ENCODE results near the gene ITPR1. TPM values are rescaled to one million over a fixed set of nuclear protein-coding genes. Genes with fewer than 3 reads are reported as not detected.

ITPR1 gene
- total RNA-seq, 1 experiment from 2014 or later = 16.7 TPM

DNA sequence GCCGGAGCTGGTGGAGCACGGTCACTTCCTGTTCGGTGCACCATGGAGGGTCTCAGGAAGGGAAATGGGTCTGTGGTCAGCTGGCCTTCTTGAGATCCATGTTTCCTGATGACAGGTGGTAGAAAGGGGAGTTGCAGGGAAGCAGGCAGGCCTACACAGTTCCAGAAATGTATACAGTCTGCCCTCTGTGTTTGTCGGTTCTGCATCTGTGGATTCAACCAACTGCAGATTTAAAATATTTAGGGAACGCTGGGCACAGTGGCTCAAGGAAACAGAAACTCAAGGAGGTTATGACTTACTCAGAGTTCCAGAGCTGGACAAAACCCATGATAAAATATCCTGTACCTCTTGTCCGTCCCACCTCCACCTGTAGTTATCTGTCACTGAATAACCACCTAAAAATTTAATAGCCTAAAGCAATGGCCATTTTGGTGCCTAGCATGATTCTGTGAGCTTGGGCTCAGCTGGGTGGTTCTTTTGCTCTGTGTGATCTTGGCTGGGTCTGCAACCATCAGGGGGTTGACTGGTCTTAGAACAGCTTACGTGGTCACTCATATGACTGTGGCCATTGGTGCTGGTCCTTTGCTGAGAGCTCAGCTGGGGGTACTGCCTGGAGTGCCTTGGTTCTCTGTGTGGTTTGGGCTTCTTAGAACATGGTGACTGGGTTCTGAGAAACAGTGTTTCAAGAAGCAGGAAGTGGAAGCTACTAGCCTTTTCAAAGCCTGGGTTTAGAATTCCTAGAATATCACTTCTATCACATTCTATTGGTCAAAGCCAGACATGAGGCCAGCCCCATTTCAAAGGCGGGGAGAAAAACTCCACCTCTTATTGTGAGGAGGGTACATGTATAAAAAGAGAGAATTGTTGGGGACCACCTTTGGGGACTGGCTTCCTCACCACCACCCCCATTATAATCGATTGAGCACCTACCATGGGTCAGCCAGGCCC is 246.4 kb downstream of the ITPR1 start:
- no peak for DNase-seq (ENCODE audit: low read depth)

DNA sequence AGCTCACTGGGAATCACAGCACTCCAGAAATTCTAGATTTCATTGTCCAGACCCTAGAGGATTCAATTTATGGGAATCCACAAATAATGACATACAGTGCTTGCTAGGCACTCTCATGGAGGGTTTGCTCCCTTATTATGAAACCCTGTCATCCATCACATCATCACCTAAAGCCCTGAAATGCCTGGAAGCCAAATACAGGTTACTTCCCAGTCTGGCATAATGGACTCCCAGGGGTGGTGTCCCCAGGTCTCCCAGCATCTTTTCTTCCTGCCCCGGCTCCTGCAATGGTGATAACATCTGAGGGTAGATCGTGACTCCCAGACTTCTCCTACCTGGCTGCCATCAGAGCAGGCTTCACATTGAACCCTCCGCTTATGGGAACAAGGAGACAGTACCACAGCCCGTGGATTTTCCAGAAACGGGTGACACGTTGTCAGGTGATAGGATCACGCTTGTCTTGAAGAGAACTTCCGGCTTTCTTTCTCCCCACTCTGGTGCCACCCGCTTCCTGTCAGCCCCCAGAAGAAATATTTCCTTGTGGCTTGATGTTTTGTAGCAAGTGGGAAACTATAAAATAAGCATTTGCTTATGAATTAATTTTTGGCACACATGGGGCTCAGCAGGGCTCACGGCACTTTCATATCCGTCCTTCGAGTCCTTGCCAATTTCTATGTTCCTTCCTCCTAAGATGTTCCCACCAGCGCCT is 247.4 kb downstream of the ITPR1 start:
- no peak for DNase-seq (ENCODE audit: low read depth)

DNA sequence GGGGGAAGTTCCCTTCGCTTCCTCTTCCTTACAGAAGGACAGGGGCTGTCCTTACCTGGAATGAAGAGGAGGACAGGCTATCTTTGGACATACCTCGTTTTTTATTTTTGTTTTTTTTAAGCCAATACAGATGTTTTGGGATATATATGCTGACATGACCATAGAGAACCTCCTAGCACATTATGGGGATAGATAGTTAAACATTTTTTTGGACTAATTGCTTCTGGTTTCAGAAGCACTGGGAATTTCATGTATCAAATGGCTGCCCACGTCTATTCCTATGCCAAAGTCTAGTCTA is 247.9 kb downstream of the ITPR1 start:
- no peak for DNase-seq (ENCODE audit: low read depth)

DNA sequence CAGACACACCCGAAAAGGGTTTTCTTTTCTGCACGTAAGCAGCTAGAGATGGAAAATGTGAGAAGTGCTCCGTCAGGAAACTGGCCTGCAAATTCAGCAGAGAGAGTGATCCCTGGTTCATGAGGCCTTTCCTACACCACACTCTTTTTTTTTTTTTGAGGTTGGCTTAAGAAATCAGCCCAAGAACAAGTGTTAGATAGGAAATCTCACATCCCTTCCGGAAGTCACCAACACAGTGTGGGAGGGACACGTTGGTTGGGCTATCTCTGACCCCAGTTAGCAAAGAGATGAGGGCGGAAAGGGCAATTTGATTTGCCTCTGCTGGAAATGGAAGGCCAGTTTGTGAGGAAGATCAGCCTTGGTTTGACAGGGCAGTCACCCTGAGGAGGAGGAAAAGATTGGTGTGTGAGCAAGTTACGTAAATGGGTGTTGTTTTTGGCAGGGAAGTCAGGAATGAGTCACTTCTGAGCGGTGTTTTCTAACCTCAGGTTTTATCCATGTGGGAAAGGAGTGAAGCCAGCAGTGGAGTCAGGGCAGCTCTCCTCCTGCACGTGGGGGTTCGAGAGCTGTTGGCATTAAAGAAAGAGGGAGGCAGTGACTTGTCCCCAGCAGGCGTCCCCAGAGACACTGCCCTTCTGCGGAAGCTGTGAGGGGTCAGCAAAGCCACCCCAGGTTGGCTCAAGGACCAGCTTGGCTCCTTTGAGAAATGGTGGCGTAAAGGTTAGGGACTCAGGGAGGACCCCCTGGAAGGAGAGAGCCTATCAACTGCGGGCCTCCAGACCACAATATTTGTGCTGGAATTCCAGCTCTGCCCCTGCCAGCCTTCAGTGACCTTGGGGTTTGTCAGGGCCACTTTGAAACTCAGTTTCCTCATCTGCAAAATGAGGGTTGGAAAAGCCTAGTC is 248.5 kb downstream of the ITPR1 start:
- peak; percentile 99 for DNase-seq (ENCODE audit: low read depth)

DNA sequence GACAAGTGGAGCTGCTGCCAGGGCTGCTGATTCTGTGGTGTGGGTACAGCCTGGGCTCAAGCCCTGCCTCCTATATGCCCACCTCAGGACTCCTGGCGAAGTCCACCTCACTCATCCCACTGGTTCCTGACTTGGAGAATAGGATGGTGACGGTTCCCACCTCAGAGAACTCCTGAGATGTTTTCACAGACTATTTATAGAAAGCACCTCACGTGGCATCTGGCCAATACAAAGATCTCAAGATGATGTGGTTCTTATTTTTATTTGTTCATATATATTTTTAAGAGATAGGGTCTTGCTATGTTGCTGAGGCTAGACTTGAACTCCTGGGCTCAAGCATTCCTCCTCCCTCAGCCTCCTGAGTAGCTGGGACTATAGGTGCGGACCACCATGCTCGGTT is 249.2 kb downstream of the ITPR1 start:
- peak; percentile 6 for DNase-seq (ENCODE audit: low read depth)

DNA sequence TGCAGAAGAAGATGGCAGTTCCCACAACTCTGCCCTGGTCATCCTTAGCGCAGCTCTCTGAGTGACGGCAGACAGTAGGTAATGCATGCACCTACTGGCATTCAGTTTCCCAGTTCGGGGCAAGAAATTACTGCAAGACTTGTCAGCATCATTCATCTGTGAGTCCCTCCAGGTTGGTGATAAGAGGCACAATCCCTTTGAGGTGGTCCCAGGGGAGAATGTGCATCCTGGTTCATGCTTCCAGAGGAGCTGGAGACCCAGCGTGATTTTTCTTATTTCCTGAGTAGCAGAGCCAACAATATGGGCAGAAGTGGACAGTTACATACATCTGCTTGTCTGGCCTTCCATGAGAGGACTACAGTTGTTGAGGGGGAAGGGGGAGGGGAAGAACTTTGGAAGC is 250.2 kb downstream of the ITPR1 start:
- no peak for DNase-seq (ENCODE audit: low read depth)

DNA sequence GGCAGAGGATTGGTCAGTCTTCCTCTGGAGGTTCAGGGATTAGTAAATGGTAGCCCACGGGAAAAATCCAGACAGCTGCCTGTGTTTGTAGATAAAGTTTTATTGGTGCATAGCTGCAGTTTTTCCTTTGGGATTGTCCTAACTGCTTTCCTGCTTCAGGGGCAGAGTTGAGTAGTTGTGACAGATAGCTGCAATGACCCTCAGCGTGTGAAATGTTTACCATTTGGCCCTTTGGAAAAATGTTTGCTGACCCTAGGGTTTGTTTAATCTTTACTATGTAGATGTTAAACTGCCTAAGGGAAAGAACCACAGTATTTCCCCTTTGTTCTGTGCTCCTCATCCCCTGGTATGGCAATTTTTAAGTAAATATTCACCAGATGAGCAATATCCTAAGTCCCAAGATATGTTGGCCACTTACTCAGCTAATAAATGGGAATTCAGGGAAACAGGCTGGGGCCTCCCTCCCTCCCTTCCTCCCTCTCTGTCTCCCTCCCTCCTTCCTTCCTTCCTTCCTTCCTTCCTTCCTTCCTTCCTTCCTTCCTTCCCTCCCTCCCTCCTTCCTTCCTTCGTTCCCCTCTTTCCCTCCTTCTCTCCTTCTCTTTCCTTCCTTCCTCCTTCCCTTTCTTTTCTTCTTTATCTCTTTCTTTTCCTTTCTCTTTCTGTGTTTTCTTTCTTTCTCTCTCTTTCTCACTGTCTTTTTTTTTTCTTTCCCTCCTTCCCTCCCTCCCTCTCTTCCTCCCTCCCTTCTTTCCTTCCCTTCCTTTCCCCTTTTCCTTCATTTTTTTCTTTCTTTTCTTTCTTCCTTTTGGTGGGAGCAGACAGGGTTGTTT is 251.5 kb downstream of the ITPR1 start:
- DNase-seq (ENCODE audit: low read depth) = peak; percentile 57

DNA sequence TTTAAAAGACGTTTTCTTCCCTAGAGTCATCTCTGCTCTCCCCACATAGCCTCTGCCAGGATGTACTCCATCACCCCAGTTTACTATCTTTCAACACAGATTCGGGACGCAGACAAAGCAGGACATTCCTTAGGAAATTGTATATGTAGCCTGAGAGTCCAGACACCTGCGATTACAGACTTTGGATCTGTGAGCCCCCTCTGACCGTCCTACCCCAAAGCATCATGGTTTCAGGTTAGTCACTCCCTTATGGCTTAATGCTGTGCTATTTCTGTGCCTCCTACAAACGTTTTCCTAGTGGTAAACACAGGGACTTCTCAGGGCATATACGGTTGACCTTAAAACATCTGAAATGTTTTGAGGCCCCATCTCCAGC is 252.1 kb downstream of the ITPR1 start:
- no peak for DNase-seq (ENCODE audit: low read depth)

DNA sequence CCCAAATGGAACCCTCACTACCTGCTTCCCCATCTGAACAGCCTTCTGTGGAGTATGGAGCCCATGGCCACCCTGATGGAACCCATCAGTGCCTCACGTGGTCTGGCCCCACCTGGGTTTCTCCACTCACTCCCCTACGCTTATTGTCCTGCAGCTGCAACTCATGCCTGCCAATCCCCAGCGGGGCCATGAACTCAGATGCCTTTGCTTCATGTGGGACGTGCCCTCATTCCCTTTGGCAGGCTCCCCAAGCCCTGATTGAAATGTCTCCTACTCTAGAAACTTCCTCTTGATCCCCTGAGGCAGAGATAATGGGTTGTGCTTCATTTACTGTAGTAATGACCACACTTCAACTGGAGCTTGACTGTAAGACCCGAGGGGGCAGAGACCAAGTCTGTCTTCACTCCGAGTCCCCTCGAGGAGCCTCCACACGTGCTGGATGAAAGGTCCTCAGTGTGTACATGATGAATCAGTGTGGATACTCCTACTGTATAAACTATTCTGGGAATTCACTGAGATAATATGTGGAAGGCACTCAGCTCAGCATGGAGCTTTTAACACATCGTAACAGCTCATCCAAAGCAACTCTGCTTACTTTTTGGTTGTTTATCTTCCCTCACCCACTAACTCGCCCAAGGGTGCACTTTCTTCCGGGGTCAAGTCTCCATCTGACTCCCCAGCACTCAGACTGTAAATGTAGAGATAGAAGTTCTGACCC is 253.3 kb downstream of the ITPR1 start:
- no peak for DNase-seq (ENCODE audit: low read depth)

DNA sequence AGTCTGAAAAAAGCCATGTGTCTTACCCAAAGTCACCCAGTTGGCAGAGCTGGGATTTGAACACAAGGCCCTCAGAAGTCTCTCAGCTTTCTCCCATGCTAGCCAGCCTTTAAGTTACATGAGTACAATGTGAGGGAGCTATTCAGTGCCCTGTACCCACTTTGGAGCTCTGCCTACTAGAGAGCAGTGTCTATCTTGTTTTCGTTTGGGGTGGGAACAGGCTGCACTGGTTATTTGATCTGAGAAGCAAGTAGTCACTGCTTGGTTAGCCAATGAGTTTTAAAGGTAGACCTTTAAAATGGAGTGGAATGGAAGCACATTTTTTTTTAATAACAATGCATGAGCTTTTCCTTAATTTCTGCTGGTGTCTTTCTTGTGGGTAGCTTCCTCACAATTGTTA is 255.0 kb downstream of the ITPR1 start:
- no peak for DNase-seq (ENCODE audit: low read depth)

DNA sequence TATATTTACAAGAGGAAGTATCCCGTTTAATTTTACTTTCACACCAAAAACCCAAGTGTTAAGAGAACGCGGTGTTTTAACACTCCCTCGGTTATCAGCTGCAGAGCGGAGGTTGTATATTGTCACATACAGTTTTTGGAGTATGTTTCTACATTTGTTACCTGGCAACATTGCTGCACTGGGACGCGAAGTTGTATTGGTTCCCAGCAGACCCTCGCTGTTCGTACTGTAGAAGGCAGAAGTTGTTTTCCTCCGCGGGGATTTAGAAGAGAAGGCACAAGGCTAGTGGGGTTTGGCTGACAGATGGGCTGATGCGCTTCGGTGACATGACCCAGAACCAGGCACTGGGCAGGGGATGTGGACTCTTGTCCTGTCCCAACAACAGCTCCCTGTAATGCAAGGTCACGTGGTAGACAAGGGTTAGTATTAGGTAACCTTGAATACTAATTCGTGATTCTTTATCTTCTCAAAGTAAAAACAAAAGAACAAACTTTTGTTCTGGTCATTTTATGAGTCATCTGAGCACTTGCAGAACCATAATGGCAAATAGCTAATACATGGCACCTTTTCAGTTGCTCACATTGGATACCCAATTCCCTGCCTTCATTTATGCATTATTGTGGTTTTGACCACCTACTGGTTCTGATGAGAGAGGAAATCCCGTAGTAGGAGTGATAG is 255.7 kb downstream of the ITPR1 start:
- DNase-seq (ENCODE audit: low read depth) = no peak

DNA sequence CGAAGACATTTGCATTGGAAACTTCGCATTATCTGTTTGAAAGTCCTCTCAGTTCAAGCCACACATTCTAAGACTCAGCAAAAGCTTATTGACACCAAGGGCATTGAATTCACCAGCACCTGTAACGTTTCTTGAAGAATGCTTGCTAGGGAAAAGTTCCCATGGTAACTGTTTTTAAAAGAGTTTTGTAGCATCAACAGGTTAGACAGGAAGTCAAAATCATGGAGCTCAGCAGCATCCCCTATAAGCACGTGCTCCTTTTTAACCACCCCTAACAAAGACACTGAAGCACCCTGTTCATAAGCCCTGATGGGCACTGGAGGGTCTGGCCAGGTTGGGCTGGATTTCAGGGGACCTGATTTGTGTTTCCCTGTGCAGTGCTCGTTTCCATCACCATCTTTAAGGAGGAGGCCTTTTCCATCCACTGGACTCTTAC is 256.4 kb downstream of the ITPR1 start:
- no peak for DNase-seq (ENCODE audit: low read depth)

DNA sequence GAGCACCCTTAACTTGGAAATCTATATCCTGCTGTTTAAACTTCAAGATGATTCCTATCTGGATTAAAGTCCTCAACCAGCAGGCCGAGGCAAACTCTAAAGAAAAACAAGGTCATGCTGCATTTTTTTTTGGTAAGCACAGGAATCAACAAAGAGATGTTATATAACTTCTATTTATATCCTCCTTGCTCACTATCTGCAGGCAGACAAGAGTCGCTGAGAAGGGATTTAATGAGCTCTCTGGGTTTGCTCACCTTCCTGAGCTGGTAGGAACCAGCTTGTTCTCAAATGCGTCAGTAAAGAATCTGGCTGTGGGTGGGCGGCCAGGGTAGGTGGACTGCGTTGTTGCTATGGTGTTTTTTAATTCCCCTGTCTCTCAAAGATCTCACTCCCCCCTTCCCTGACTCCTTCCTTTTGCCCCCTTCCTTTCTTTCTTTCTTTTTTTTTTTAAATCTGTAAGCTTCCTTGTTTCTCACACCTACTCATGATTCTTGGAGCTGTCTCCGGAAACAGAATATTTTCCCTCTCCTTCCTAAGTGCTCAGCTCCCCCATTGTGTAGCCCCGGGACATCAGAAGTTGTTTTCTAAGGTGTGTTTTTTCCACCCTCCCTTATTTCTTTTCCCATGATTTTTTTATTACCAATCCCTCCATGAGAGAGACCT is 257.3 kb downstream of the ITPR1 start:
- DNase-seq (ENCODE audit: low read depth) = no peak

DNA sequence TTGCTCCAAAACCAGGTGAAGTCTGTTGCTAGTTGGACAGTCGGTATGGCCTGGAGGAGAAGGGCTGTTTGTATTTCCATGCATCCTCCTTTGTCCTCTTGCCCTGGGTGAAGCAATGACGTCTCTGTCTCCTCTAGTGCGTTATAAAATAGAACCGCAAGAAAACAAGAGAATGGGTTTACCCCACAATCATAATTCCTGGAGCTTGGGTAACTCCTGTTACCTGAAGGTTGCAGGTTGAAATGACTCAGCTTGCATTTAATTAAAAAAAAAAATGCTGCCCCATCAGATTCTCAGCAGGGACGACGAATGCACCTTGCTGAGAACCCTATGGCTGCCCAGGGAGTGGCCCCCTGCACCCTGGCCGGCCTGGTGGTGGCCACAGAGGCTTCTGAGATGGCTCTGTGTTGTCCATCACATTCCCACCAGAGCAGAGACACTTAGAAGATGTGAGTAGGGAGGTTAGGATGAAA is 257.9 kb downstream of the ITPR1 start:
- DNase-seq (ENCODE audit: low read depth) = no peak

DNA sequence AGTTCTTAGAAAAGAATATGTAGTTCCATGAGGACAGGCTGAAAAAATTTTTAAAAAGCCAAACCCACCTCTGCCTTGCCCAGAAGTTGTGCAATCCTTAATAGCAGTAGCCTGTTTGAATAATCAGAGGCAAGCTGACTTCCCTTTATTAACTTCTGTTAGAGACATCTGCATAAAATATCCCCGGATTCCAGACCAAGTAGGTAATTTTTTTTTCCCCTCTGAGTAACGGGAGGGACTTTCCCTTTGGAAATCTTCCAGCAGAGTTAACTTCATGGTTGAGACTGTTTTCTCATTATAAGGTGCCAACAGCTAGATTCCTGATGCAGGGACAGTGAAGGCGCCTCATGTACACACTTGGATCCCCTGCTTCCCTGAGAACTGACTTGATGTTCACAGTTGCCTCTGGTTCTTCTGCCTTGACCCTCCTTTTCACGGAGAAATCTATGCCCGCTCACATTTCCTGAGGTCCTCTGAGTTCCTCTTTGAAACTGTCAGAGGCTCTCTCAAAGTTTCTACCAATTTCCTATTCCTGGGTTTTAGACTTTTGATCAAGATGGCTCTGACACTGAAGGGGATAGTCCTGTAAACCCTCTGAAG is 258.5 kb downstream of the ITPR1 start:
- peak; percentile 26 for DNase-seq (ENCODE audit: low read depth)

DNA sequence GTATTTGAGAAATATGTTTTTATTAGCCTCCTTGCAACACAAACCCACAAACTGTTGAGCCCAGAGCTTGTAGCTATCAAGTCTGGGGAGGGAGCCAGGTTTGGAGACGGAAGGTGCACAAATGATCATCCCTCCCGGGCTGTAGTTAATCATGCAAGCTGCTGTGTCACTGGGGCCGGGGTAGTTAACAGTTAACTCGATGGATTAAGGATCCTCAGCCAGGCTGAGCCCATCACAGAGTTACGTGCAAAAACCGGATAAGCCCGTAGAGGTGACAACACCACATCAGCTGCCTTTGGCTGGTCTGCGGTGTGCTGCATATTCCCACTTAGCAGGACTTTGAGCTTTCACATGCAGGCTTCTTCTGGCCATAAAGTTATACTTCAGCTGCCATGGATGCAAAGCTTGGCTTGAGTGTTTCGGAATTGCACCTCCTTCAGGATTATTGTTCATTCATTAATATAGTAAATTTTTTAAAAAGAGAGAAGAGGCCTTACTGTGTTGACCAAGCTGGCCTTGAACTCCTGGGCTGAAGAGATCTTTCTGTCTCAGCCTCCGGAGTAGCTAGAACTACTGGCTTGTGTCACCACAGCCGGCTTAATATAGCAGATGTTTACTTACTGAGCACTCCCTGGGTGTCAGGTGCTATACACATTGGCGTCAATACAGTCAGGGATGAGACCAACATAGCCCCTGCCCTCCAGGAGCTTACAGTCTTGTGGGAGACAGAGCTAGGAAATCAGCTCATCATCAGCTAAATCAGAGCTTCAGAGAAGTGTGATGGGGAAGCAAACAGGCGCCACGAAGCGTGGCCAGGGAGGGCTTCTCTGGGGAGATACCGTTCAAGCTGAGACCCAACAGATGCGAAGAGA is 259.3 kb downstream of the ITPR1 start:
- no peak for DNase-seq (ENCODE audit: low read depth)

DNA sequence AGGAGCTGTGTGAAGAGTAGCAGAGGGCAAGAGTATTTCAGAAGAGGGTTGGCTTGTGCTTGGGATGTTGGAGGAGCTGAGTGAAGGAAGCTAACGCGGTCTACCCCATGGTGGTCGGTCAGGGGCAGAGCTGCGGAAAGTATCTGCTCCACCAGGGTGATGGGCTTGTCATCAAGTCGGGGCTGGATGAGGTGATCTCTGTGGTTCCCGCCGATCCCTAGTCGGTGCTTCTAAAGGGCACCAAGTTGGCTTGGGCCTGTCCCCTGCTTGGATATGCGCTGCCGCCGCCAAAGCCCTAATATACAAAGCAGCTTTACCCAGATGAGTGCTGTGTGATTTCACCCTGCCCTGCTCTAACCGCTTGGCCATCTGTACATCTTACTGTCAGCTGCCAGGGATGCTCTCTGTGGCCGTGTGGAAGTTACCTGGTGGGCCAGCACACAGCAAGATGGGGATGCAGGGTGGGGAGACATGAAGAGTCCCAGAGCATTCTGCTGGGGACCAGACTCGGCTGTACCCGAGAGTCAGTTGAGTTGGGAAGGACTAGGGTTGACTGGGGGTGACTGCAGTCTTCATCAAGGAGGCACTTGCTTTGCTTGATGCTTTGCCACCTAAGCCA is 260.0 kb downstream of the ITPR1 start:
- DNase-seq (ENCODE audit: low read depth) = no peak
